ENCODE results near the gene RAI14. TPM values are rescaled to one million over a fixed set of nuclear protein-coding genes. Genes with fewer than 3 reads are reported as not detected.
"Not testable (repeated sequence)": the region's sequence is repeated elsewhere in the genome, so short reads cannot be mapped to it uniquely, and the experiment has no call there.

Gene RAI14
- total RNA-seq, 2 experiments from 2014 or later = 7.9 to 9.0 TPM

- Mint-ChIP-seq H3K9me3 (no peaks in the 10 kb centered on the region), H3K36me3 (no peaks in the 10 kb centered on the region), H3K4me1 (no peaks in the 10 kb centered on the region), H3K27me3 (peaks cover 4% of the 10 kb centered on the region), H3K4me3 (no peak overlapping the region), H3K27ac (no peak overlapping the region)
- DNase-seq = no peak
Measured at GRCh38 chr5:34803974-34804732, 148.0 kb downstream of the RAI14 start.

- H3K9me3 Mint-ChIP-seq = no peaks in the 10 kb centered on the region
- no peaks in the 10 kb centered on the region for H3K4me1 Mint-ChIP-seq
- H3K36me3 Mint-ChIP-seq = no peaks in the 10 kb centered on the region
- peaks cover 4% of the 10 kb centered on the region for H3K27me3 Mint-ChIP-seq
- DNase-seq = no peak
- H3K27ac Mint-ChIP-seq = no peak overlapping the region
- no peak overlapping the region for H3K4me3 Mint-ChIP-seq
Measured at GRCh38 chr5:34804913-34805312, 148.8 kb downstream of the RAI14 start.

GRCh38 chr5:34806532-34806931, 150.4 kb downstream of the RAI14 start:
- Mint-ChIP-seq H3K27ac (no peak overlapping the region), H3K4me1 (no peaks in the 10 kb centered on the region), H3K27me3 (peaks cover 8% of the 10 kb centered on the region), H3K36me3 (no peaks in the 10 kb centered on the region), H3K9me3 (no peaks in the 10 kb centered on the region), H3K4me3 (no peak overlapping the region)
- DNase-seq = no peak

GRCh38 chr5:34811706-34812105, 155.6 kb downstream of the RAI14 start:
- no peaks in the 10 kb centered on the region for H3K4me1 Mint-ChIP-seq
- H3K27me3 Mint-ChIP-seq = peaks cover 4% of the 10 kb centered on the region
- H3K27ac Mint-ChIP-seq = no peak overlapping the region
- DNase-seq = no peak
- no peaks in the 10 kb centered on the region for H3K9me3 Mint-ChIP-seq
- no peaks in the 10 kb centered on the region for H3K36me3 Mint-ChIP-seq
- no peak overlapping the region for H3K4me3 Mint-ChIP-seq

GRCh38 chr5:34813509-34813908, 157.4 kb downstream of the RAI14 start:
- no peak overlapping the region for H3K27ac Mint-ChIP-seq
- H3K27me3 Mint-ChIP-seq = peaks cover 4% of the 10 kb centered on the region
- H3K4me3 Mint-ChIP-seq = no peak overlapping the region
- H3K4me1 Mint-ChIP-seq = no peaks in the 10 kb centered on the region
- DNase-seq = no peak
- H3K36me3 Mint-ChIP-seq = no peaks in the 10 kb centered on the region
- no peaks in the 10 kb centered on the region for H3K9me3 Mint-ChIP-seq

GRCh38 chr5:34817558-34818351, 161.6 kb downstream of the RAI14 start:
- Mint-ChIP-seq H3K4me3 (no peak overlapping the region), H3K36me3 (no peaks in the 10 kb centered on the region), H3K27ac (no peak overlapping the region), H3K27me3 (no peaks in the 10 kb centered on the region), H3K9me3 (no peaks in the 10 kb centered on the region), H3K4me1 (no peaks in the 10 kb centered on the region)
- no peak for DNase-seq

GRCh38 chr5:34818717-34819116, 162.6 kb downstream of the RAI14 start:
- H3K9me3 Mint-ChIP-seq = no peaks in the 10 kb centered on the region

GRCh38 chr5:34820593-34820992, 164.5 kb downstream of the RAI14 start:
- H3K9me3 Mint-ChIP-seq = no peaks in the 10 kb centered on the region
- H3K27ac Mint-ChIP-seq = no peak overlapping the region
- DNase-seq = no peak
- H3K27me3 Mint-ChIP-seq = no peaks in the 10 kb centered on the region
- no peak overlapping the region for H3K4me3 Mint-ChIP-seq
- H3K4me1 Mint-ChIP-seq = no peaks in the 10 kb centered on the region
- no peaks in the 10 kb centered on the region for H3K36me3 Mint-ChIP-seq

More at GRCh38 chr5:34818717-34819116, 162.6 kb downstream of the RAI14 start:
- Mint-ChIP-seq H3K4me1 (no peaks in the 10 kb centered on the region), H3K4me3 (no peak overlapping the region), H3K27me3 (no peaks in the 10 kb centered on the region), H3K36me3 (no peaks in the 10 kb centered on the region), H3K27ac (no peak overlapping the region)
- no peak for DNase-seq

GRCh38 chr5:34822956-34823715, 167.0 kb downstream of the RAI14 start:
- no peak for DNase-seq
- H3K27me3 Mint-ChIP-seq = peaks cover 3% of the 10 kb centered on the region
- H3K4me1 Mint-ChIP-seq = no peaks in the 10 kb centered on the region
- no peak overlapping the region for H3K4me3 Mint-ChIP-seq
- H3K36me3 Mint-ChIP-seq = no peaks in the 10 kb centered on the region
- no peak overlapping the region for H3K27ac Mint-ChIP-seq
- no peaks in the 10 kb centered on the region for H3K9me3 Mint-ChIP-seq

- no peak for DNase-seq
- Mint-ChIP-seq H3K9me3 (no peaks in the 10 kb centered on the region), H3K4me1 (no peaks in the 10 kb centered on the region), H3K4me3 (no peak overlapping the region), H3K27ac (no peak overlapping the region), H3K36me3 (no peaks in the 10 kb centered on the region), H3K27me3 (peaks cover 3% of the 10 kb centered on the region)
Measured at GRCh38 chr5:34826347-34826746, 170.2 kb downstream of the RAI14 start.

- Mint-ChIP-seq H3K27ac (no peak overlapping the region), H3K4me3 (no peak overlapping the region), H3K27me3 (peaks cover 3% of the 10 kb centered on the region), H3K4me1 (no peaks in the 10 kb centered on the region), H3K9me3 (no peaks in the 10 kb centered on the region), H3K36me3 (no peaks in the 10 kb centered on the region)
- DNase-seq = no peak
Measured at GRCh38 chr5:34827588-34828506, 171.7 kb downstream of the RAI14 start.

- H3K27ac Mint-ChIP-seq, H3K9me3 Mint-ChIP-seq, DNase-seq, H3K36me3 Mint-ChIP-seq, H3K27me3 Mint-ChIP-seq, H3K4me3 Mint-ChIP-seq, H3K4me1 Mint-ChIP-seq: not testable (repeated sequence)
Measured at GRCh38 chr5:34830827-34831226, 174.7 kb downstream of the RAI14 start.

GRCh38 chr5:34831303-34831702, 175.2 kb downstream of the RAI14 start:
- no peaks in the 10 kb centered on the region for H3K9me3 Mint-ChIP-seq

GRCh38 chr5:34832568-34832967, 176.4 kb downstream of the RAI14 start:
- Mint-ChIP-seq H3K4me1 (no peaks in the 10 kb centered on the region), H3K27ac (no peak overlapping the region)

More at GRCh38 chr5:34831303-34831702, 175.2 kb downstream of the RAI14 start:
- Mint-ChIP-seq H3K27ac (no peak overlapping the region), H3K4me1 (no peaks in the 10 kb centered on the region), H3K27me3 (peaks cover 3% of the 10 kb centered on the region), H3K4me3 (no peak overlapping the region), H3K36me3 (no peaks in the 10 kb centered on the region)
- DNase-seq = no peak

More at GRCh38 chr5:34832568-34832967, 176.4 kb downstream of the RAI14 start:
- DNase-seq = no peak
- no peaks in the 10 kb centered on the region for H3K27me3 Mint-ChIP-seq
- H3K4me3 Mint-ChIP-seq = no peak overlapping the region
- no peaks in the 10 kb centered on the region for H3K36me3 Mint-ChIP-seq
- H3K9me3 Mint-ChIP-seq = no peaks in the 10 kb centered on the region

Data from activated naive CD8-positive, alpha-beta T cell treated with anti-CD3 and anti-CD28 coated beads for 36 hours (primary cell).